T1000 (cell line): ENCODE data around the gene UPP2.

Source experiments
- DNase-seq: peaks from one replicate; lab custom pipeline; 2025; ENCODE audit warnings: mixed read lengths; lab: John Stamatoyannopoulos, UW

The UPP2 gene

GRCh38 chr2:158142165-158142564, 40.5 kb downstream of the UPP2 start:
- DNase-seq = no peak

- no peak for DNase-seq
Measured at GRCh38 chr2:158142568-158143332, 41.1 kb downstream of the UPP2 start.

- DNase-seq = no peak
Measured at GRCh38 chr2:158143703-158144360, 42.2 kb downstream of the UPP2 start.

DNA sequence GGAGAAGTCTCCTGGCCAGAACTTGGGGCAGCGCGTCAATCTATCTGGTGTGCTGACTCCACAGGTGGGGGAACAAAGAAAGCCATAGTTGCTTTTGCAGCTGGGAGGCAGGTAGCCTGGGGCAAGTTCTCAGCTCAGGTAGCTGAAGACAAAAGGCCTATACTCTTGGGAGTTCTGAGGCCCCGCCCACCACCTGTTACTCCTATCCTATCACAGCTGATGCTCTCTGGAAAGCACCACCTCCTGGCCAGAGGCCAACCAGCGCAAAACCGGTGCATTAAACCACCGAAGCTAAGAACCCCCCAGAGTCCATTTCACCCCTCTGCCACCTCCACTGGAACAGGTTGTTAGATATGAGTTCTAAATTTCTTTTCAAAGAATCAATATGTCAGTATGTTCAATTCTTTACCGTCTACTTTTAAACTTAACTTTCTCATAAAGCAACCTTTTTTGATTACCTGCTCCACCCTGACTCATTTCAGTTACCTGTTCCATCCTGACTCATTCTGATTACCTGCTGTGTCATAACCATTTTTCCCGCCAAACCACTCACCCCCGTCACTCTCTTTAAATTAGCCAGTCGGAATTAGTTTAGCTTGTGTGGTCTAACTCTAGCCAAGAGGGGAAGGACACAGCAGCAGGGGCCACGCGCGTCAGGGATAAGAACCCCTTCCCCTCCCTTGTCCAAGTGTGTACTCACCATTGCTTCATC, 43.4 kb downstream of the UPP2 start:
- no peak for DNase-seq

DNA sequence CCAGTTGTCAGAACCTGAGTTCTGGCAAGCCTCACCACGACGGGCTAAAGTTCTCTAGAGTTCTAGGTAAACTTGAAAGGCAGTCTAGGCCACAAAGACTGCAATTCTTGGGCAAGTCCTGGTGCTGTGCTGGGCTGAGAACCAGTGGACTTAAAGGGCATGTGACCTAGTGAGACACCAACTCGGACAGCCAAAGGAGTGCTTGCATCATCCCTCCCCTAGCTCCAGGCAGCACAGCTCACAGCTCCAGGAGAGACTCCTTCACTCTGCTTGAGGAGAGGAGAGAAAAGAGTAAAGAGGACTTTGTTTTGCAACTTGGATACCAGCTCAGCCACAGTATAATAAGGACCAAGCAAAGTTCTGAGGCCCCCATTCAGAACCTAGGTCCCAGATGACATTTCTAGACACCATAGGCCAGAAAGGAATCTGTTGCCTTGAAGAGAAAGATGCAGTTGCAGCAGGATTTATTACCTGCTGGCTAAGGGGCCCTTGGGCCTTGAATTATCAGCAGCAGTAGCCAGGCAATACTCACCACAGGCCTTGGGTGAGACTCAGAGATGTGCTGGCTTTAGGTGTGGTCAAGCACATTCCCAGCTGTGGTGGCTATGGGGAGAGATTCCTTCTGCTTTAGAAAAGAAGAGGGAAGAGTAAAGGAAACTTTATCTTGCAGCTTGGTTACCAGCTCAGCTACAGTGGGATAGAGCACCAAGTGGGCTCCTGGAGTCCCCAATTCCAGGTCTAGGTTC, 51.8 kb downstream of the UPP2 start:
- no peak for DNase-seq

DNA sequence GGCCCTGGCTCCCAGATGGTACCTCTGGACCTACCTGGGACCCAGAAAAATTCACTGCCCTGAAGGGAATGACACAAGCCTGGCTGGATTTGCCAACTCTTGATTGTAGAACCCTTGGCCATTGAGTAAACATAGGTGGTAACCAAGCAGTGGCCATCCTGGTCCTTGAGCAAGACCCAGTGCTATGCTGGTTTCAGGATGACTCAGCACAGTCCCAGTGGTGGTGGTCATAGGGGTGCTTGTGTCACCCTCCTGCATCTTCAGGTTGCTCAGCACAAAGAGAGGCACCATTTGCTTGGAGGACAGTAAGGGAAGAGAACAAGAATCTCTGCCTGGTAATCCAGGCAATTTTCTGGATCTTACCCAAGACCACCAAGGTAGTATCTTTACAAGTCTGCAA, 52.9 kb downstream of the UPP2 start:
- DNase-seq = no peak

DNA sequence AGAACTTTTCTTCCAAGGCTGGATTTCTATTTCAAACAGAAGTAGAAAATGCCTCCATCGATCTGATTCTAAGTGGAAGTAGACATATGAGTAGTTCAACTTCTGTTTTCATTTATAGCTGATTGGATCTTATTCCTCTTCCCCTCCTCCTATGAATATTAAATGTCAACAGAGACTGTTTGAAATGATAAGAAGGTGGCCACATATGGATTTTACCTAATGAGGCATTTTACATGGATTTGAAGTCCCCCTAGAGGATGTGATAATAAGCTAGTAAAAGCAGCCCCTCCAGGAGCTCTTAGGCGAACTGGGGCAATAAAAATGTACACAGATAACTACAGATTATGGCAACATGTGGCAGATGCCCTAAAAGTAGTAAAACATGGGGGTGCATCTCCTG, 71.0 kb downstream of the UPP2 start:
- no peak for DNase-seq

GRCh38 chr2:158174495-158174894, 72.8 kb downstream of the UPP2 start:
- no peak for DNase-seq

GRCh38 chr2:158174956-158175355, 73.3 kb downstream of the UPP2 start:
- DNase-seq = no peak

DNA sequence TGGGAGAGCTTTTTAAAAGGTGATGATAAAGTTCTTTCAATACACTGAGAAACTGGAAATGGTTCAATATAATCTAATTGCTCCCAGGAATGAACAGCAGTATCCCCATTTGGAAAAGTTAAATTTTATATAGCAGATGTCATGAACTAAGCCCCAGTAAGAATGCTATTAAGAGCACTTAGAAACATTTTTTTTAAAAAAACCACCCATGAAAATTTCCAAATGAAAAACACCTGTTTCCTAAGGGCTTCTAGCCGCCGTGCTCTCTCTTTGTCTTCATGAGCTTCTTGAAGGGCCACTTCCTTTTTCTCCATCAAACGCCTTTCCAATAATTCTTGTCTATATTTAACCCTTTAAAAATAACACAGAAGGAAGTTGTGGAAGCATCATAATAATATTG, 77.0 kb downstream of the UPP2 start:
- DNase-seq = no peak

DNA sequence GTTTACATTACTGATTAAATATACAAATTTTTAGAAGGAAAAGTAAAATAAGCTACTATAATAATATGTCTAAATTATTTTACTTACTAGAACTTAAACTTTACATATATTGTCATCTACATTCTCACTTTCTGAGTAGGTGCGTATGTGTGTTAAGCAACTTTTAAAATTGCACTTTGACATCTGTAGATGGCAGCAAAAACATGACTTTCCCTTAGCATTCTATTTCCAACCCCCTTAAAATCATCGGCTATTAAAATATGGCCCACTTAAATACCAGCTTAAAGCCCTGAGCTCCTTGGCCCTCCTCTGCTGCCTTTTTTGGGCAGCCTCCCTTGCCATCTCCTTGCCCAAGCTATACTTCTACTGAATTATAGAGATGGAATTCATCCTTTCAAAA, 78.0 kb downstream of the UPP2 start:
- DNase-seq = no peak

DNA sequence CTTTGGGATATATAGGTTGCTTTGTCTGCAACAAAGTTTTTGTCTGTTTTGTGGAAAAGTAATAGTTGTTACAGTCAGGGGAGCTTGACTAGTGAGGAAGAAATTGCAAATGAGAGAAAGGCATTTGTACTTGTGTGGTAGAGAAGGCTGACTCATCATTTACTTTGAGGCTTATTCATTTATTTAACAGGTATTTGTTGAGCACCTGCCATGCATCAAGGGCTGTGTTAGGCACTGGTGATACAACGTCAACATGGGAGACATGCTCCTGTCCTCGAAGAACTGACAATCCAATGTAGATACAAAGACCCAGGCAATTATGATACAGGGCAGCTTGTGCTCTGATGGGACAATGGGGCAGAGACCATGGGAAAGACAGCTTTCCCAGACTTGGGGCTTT, 79.5 kb downstream of the UPP2 start:
- DNase-seq = no peak

DNA sequence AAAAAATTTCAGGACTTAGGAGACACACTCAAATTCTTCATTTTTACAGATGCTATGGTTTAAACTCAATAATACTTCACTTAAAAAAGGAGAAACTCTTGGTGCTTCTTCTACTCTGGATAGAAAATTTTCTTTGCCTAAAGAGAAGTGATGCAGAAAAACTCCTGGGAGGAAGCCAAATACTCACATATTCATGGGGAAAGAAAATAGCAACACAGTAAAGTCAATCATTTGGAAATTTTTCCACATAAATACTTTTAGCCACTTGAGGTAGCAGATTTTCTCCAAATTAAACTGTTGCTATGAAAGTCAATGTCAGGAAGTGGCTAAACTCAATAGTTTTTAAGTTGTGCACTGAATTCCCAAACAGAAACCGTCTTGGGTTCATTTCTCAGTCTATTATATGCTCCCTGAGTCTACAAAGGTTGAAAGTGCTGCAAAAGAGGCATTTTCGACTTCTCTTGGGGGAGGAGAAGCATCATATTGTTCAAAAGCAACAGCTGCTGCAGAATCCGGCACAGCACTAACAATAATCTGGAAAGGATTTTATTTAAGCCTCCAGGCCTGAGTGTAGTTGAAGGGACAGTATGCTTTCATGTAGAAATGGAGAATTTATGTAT, 81.1 kb downstream of the UPP2 start:
- DNase-seq = no peak

- DNase-seq = no peak
Measured at GRCh38 chr2:158184001-158184400, 82.3 kb downstream of the UPP2 start.

DNA sequence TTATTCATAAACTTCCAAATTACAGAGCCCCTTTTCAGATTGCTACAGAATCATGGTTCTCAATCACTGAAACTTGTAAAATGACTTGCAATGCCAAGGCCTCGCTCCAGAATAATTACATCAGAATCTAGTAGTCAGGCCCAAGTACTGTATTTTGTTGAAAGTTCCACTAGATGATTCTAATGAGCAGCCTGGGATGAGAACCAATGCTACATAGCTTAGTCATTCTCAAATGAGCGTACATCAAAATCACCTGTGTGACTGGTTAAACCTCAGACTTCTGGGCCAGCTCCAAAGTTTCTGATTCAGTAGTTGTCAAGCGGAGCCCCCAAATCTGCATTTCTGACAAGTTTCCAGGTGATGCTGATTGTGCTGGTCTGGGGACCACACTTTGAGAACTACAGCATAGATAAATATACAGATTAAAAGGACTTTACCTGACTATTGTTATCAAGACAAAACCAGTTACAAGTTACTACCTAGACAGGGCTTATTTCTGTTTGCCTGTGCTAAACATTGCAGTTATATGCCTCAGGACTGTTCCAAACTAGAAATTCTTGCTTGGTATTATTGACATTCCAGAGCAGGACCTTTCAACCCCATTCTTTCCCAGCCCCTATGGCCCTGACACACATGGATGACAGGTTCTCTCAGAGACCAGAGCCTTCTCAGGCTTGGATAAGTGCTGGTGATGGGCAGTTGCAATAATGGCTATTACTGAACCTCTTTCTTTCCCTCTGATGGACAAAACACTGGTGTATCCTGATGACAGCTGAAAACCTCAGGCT, 83.1 kb downstream of the UPP2 start:
- no peak for DNase-seq
